ENCODE data around the gene CSNK1G2.

DNA sequence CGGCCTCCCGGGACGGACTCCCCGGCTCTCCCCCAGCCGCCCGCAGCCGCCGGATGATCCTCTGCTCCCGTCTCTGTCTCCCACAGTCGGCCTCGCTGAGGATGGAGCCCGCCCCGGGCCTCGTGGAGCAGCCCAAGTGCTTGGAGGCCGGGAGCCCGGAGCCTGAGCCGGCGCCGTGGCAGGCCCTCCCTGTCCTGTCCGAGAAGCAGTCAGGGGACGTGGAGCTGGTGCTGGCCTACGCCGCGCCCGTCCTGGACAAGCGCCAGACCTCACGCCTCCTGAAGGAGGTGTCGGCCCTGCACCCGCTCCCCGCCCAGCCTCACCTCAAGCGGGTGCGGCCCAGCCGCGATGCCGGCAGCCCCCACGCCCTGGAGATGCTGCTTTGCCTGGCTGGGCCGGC, 29.0 kb upstream of the CSNK1G2 start:
- TF ChIP-seq POLR2AphosphoS5 (IDR thresholded peaks at IDR 0.05), result peak in 2 of 3 donors; percentile 59 to 71
- TF ChIP-seq, protein P1, sequence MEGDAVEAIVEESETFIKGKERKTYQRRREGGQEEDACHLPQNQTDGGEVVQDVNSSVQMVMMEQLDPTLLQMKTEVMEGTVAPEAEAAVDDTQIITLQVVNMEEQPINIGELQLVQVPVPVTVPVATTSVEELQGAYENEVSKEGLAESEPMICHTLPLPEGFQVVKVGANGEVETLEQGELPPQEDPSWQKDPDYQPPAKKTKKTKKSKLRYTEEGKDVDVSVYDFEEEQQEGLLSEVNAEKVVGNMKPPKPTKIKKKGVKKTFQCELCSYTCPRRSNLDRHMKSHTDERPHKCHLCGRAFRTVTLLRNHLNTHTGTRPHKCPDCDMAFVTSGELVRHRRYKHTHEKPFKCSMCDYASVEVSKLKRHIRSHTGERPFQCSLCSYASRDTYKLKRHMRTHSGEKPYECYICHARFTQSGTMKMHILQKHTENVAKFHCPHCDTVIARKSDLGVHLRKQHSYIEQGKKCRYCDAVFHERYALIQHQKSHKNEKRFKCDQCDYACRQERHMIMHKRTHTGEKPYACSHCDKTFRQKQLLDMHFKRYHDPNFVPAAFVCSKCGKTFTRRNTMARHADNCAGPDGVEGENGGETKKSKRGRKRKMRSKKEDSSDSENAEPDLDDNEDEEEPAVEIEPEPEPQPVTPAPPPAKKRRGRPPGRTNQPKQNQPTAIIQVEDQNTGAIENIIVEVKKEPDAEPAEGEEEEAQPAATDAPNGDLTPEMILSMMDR (IDR thresholded peaks at IDR 0.05), result no peak
- no peak for TF ChIP-seq POLR2A (IDR thresholded peaks at IDR 0.05)
